Naive thymus-derived CD4-positive, alpha-beta T cell (primary cell): Measurements from ENCODE around the gene CST2. TPM values are rescaled to one million over a fixed set of nuclear protein-coding genes. Genes with fewer than 3 reads are reported as not detected.
"Not testable (repeated sequence)": the region's sequence is repeated elsewhere in the genome, so short reads cannot be mapped to it uniquely, and the experiment has no call there.

Source experiments
- ATAC-seq: fragments of 150-1000 bp; cut with Tn5 transposase; 2 replicates; pipeline ENCODE4 v1.10.0; 2021; ENCODE audit warnings: mild to moderate bottlenecking, moderate library complexity
- CTCF ChIA-PET: fragments of 350-600 bp; sonication (Branson Sonifier 250); formaldehyde crosslinking; loops from one replicate; lab custom pipeline; 2021; ENCODE audit warnings: antibody characterized with exemption; lab: Charles Lee
- POLR2A ChIA-PET: fragments of 350-600 bp; sonication (Branson Sonifier 250); formaldehyde crosslinking; loops from one replicate; lab custom pipeline; 2021; ENCODE audit warnings: antibody characterized with exemption, inconsistent platforms; lab: Charles Lee
- DNase-seq, 9 donors: peaks; one replicate each; pipeline versions ENCODE4 v3.0.0 to v3.0.0-alpha.2; 2020 to 2022; ENCODE audit warnings: mixed read lengths in 1 of 9
- H3K27ac ChIP-seq: one replicate; pipeline ENCODE4 v1.7.0; 2013; ENCODE audit warnings: mild to moderate bottlenecking, low read depth, low read length, moderate library complexity
- H3K27me3 ChIP-seq, 2 donors: one replicate each; pipeline ENCODE4 v1.7.0; 2013; ENCODE audit warnings: low read length in 2 of 2, mild to moderate bottlenecking in 2 of 2, moderate library complexity in 2 of 2; ENCODE audit not compliant: control insufficient read depth in 2 of 2, insufficient read depth in 2 of 2
- H3K36me3 ChIP-seq, 3 experiments: 1 replicate in 2 of 3; 2 replicates in 1 of 3; pipeline ENCODE4 v1.7.0; 2013; ENCODE audit warnings: low read length in 3 of 3, mild to moderate bottlenecking in 3 of 3, moderate library complexity in 1 of 3; ENCODE audit not compliant: insufficient read depth in 3 of 3, control insufficient read depth in 2 of 3
- H3K4me1 ChIP-seq, 2 donors: one replicate each; pipeline ENCODE4 v1.7.0; 2013; ENCODE audit warnings: low read length in 2 of 2, mild to moderate bottlenecking in 2 of 2, moderate library complexity in 1 of 2; ENCODE audit not compliant: control insufficient read depth in 2 of 2, insufficient read depth in 2 of 2
- H3K4me3 ChIP-seq: 2 replicates; pipeline ENCODE4 v1.7.0; 2013; ENCODE audit warnings: mild to moderate bottlenecking, low read length
- H3K9me3 ChIP-seq, 3 experiments: 1 replicate in 2 of 3; 2 replicates in 1 of 3; pipeline ENCODE4 v1.7.0; 2013; ENCODE audit warnings: low read length in 3 of 3; ENCODE audit not compliant: control insufficient read depth in 2 of 3
- H3K27ac Mint-ChIP-seq, 9 donors: one replicate each; pipeline ENCODE4 v1.8.0; 2020 to 2022; ENCODE audit warnings: mixed read lengths in 9 of 9, mild to moderate bottlenecking in 8 of 9, moderate library complexity in 5 of 9, inconsistent platforms in 2 of 9
- H3K27me3 Mint-ChIP-seq, 5 donors: one replicate each; pipeline ENCODE4 v1.8.0; 2021 to 2022; ENCODE audit warnings: mixed read lengths in 5 of 5, mild to moderate bottlenecking in 1 of 5
- H3K36me3 Mint-ChIP-seq, 5 donors: one replicate each; pipeline ENCODE4 v1.8.0; 2020 to 2022; ENCODE audit warnings: mixed read lengths in 5 of 5, mild to moderate bottlenecking in 3 of 5, inconsistent platforms in 1 of 5
- H3K4me1 Mint-ChIP-seq, 7 donors: one replicate each; pipeline ENCODE4 v1.8.0; 2020 to 2022; ENCODE audit warnings: mixed read lengths in 7 of 7, mild to moderate bottlenecking in 3 of 7, inconsistent platforms in 1 of 7
- H3K4me3 Mint-ChIP-seq, 10 donors: one replicate each; pipeline ENCODE4 v1.8.0; 2020 to 2022; ENCODE audit warnings: mild to moderate bottlenecking in 10 of 10, mixed read lengths in 10 of 10, moderate library complexity in 6 of 10, inconsistent platforms in 2 of 10
- H3K9me3 Mint-ChIP-seq, 11 donors: one replicate each; pipeline ENCODE4 v1.8.0; 2020 to 2022; ENCODE audit warnings: mixed read lengths in 11 of 11, mild to moderate bottlenecking in 4 of 11, inconsistent platforms in 1 of 11, moderate library complexity in 1 of 11
- intact Hi-C, 2 donors: fragments of 100-400 bp; cut with micrococcal nuclease; formaldehyde crosslinking; loops; one replicate each; pipeline ENCODE4 v1.15.1; 2023
- polyA plus RNA-seq, 2 donors: library from polyadenylated mRNA; unstranded; fragments of 300-500 nt; fragmentation: Illumina TruSeq; gene quantifications; one replicate each; pipeline ENCODE4 v1.2.3, GENCODE V29; 2021
- total RNA-seq, 6 experiments: library from RNA in 5 of 6; stranded (reverse) in 5 of 6; gene quantifications; 1 replicate in 5 of 6; 2 replicates in 1 of 6; pipeline ENCODE4 v1.2.3 and lab custom pipeline; 2021 to 2026

The CST2 gene
- total and polyA plus RNA-seq, 7 experiments from 2014 or later = not detected

- H3K36me3 Mint-ChIP-seq = no peaks in the 10 kb centered on the region
- POLR2A ChIA-PET = no interaction called here
Measured at GRCh38 chr20:23820493-23820892, 6.0 kb downstream of the CST2 start.

GRCh38 chr20:23811559-23811958 lies 15.0 kb downstream of the CST2 start:
- H3K4me3 Mint-ChIP-seq, H3K36me3 Mint-ChIP-seq, H3K27ac ChIP-seq, H3K4me1 Mint-ChIP-seq, CTCF ChIA-PET, DNase-seq, H3K4me3 ChIP-seq, POLR2A ChIA-PET, H3K4me1 ChIP-seq, H3K27ac Mint-ChIP-seq, H3K27me3 ChIP-seq, H3K9me3 Mint-ChIP-seq, intact Hi-C loops, H3K9me3 ChIP-seq, ATAC-seq, H3K36me3 ChIP-seq: not testable (repeated sequence)
- H3K27me3 Mint-ChIP-seq = peaks cover 12 to 17% (median 16%) of the 10 kb centered on the region in 5 donors

More at GRCh38 chr20:23820493-23820892, 6.0 kb downstream of the CST2 start:
- Mint-ChIP-seq H3K4me1 (no peaks in the 10 kb centered on the region), H3K27me3 (peaks cover 0 to 9% (median 4%) of the 10 kb centered on the region in 5 donors), H3K9me3 (no peaks in the 10 kb centered on the region), H3K4me3 (no peak overlapping the region), H3K27ac (no peak overlapping the region)
- no peak overlapping the region for H3K4me3 ChIP-seq
- no peaks in the 10 kb centered on the region for H3K9me3 ChIP-seq
- no peak overlapping the region for H3K27ac ChIP-seq
- DNase-seq (no peak), ATAC-seq (no peak)
- no peaks in the 10 kb centered on the region for H3K27me3 ChIP-seq
- intact Hi-C loops = no loop called here
- CTCF ChIA-PET = no interaction called here
- H3K36me3 ChIP-seq = no peaks in the 10 kb centered on the region
- no peaks in the 10 kb centered on the region for H3K4me1 ChIP-seq

GRCh38 chr20:23810349-23810748 lies 16.2 kb downstream of the CST2 start:
- H3K36me3 ChIP-seq, H3K4me1 ChIP-seq, H3K4me3 Mint-ChIP-seq, H3K36me3 Mint-ChIP-seq, H3K9me3 Mint-ChIP-seq, H3K27ac ChIP-seq, DNase-seq, POLR2A ChIA-PET, intact Hi-C loops, H3K27me3 ChIP-seq, H3K27ac Mint-ChIP-seq, CTCF ChIA-PET, ATAC-seq, H3K4me3 ChIP-seq, H3K4me1 Mint-ChIP-seq, H3K9me3 ChIP-seq: not testable (repeated sequence)
- H3K27me3 Mint-ChIP-seq = peaks cover 13 to 17% (median 16%) of the 10 kb centered on the region in 5 donors

- Mint-ChIP-seq H3K27me3 (peaks cover 0 to 16% (median 13%) of the 10 kb centered on the region in 5 donors), H3K4me3 (no peak overlapping the region), H3K27ac (no peak overlapping the region), H3K9me3 (peaks cover 0 to 6% (median 0%) of the 10 kb centered on the region in 11 donors), H3K36me3 (no peaks in the 10 kb centered on the region), H3K4me1 (no peaks in the 10 kb centered on the region)
- CTCF ChIA-PET = no interaction called here
- H3K36me3 ChIP-seq = no peaks in the 10 kb centered on the region
- POLR2A ChIA-PET = no interaction called here
- no peaks in the 10 kb centered on the region for H3K4me1 ChIP-seq
- no peak overlapping the region for H3K4me3 ChIP-seq
- no peaks in the 10 kb centered on the region for H3K9me3 ChIP-seq
- H3K27ac ChIP-seq = no peak overlapping the region
- ATAC-seq (no peak), DNase-seq (no peak)
- intact Hi-C loops = no loop called here
- H3K27me3 ChIP-seq = no peaks in the 10 kb centered on the region
Measured at GRCh38 chr20:23800865-23801264, 25.7 kb downstream of the CST2 start.

GRCh38 chr20:23799216-23799847 lies 27.2 kb downstream of the CST2 start:
- H3K9me3 Mint-ChIP-seq, H3K27me3 ChIP-seq, H3K9me3 ChIP-seq, POLR2A ChIA-PET, CTCF ChIA-PET, H3K4me1 Mint-ChIP-seq, intact Hi-C loops, H3K4me1 ChIP-seq, H3K27ac ChIP-seq, H3K4me3 Mint-ChIP-seq, H3K4me3 ChIP-seq, H3K36me3 ChIP-seq, H3K27ac Mint-ChIP-seq, H3K36me3 Mint-ChIP-seq: not testable (repeated sequence)
- ATAC-seq = peak; percentile 61
- DNase-seq = peak in 4 of 9 donors; percentile 1 to 33 (median 14)
- H3K27me3 Mint-ChIP-seq = peaks cover 0 to 16% (median 13%) of the 10 kb centered on the region in 5 donors

DNA sequence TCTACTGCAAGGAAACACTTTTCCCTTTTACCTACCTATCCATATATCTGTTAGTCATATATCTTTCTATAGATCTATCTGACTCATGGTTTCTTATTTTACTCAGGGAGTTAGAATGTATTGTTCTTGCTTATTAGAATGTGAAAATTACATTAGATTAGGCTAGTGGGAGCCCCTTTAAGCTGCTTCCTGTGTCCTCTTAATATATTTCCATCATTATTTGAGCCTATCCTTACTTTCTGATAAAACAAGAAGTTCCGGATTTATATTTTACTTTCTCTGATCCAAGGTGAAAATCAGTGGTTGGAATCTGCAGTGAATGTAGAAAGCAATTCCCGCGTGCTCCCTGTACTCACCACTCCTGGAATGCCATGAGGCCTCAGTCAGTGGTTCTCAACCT lies 31.0 kb downstream of the CST2 start:
- Histone ChIP-seq H3K4me3 (no peak overlapping the region), H3K9me3 (no peaks in the 10 kb centered on the region), H3K36me3 (no peaks in the 10 kb centered on the region), H3K27ac (no peak overlapping the region), H3K27me3 (no peaks in the 10 kb centered on the region), H3K4me1 (no peaks in the 10 kb centered on the region)
- ATAC-seq (no peak), DNase-seq (no peak)
- H3K27ac Mint-ChIP-seq = no peak overlapping the region
- ChIA-PET CTCF (no interaction called here), POLR2A (no interaction called here)
- H3K4me1 Mint-ChIP-seq = no peaks in the 10 kb centered on the region
- peaks cover 4 to 31% (median 15%) of the 10 kb centered on the region in 5 donors for H3K27me3 Mint-ChIP-seq
- no peaks in the 10 kb centered on the region for H3K36me3 Mint-ChIP-seq
- intact Hi-C loops = no loop called here
- no peak overlapping the region for H3K4me3 Mint-ChIP-seq
- no peaks in the 10 kb centered on the region for H3K9me3 Mint-ChIP-seq

DNA sequence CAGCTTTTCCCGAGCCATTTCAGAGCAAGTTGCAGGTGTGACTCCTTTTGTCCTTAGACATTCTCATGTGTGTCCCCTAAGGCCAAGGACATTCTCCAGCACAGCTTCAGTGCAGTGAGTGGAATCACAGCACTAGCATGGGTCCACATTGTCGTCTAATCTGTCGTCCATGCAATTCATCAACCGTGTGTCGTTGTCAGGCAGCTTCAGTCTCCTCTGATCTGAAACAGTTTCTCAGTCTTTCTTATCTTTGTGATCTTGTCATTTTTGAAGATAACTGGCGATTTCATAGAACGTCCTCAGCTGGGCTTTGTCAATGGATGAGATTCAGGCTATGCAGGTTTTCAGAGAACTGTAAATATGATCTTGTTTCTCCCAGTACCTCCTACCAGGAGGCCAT lies 31.7 kb downstream of the CST2 start:
- H3K4me1 Mint-ChIP-seq = no peaks in the 10 kb centered on the region

More for the DNA sequence above, 31.7 kb downstream of the CST2 start:
- intact Hi-C loops = no loop called here
- ChIA-PET CTCF (no interaction called here), POLR2A (no interaction called here)
- peaks cover 5 to 32% (median 15%) of the 10 kb centered on the region in 5 donors for H3K27me3 Mint-ChIP-seq
- no peak overlapping the region for H3K4me3 Mint-ChIP-seq
- Histone ChIP-seq H3K27ac (no peak overlapping the region), H3K36me3 (no peaks in the 10 kb centered on the region), H3K9me3 (no peaks in the 10 kb centered on the region), H3K4me3 (no peak overlapping the region), H3K4me1 (no peaks in the 10 kb centered on the region), H3K27me3 (no peaks in the 10 kb centered on the region)
- DNase-seq (no peak), ATAC-seq (no peak)
- no peaks in the 10 kb centered on the region for H3K36me3 Mint-ChIP-seq
- H3K27ac Mint-ChIP-seq = no peak overlapping the region
- H3K9me3 Mint-ChIP-seq = peaks cover 0 to 2% (median 0%) of the 10 kb centered on the region in 11 donors
